Neural cell (in vitro differentiated cells): ENCODE data around the gene PWWP2B. TPM values are rescaled to one million over a fixed set of nuclear protein-coding genes. Genes with fewer than 3 reads are reported as not detected.

Experiments
- H2AFZ ChIP-seq: fragments of 200-600, 300-800 bp; sonication (generic), shearing (Covaris generic); 2 replicates; pipeline ENCODE4 v1.6.0; 2014; ENCODE audit warnings: low read depth, mild to moderate bottlenecking, antibody characterized with exemption, low read length, moderate library complexity
- H3F3A ChIP-seq: fragments of 200-600 bp; shearing (Covaris generic); 2 replicates; pipeline ENCODE4 v1.6.1; 2016; ENCODE audit warnings: mild to moderate bottlenecking, moderate library complexity, mixed read lengths, antibody characterized with exemption, low read length; ENCODE audit not compliant: insufficient read depth, poor library complexity, severe bottlenecking
- H3K27ac ChIP-seq: fragments of 200-600, 300-800 bp; sonication (generic), shearing (Covaris generic); 2 replicates; pipeline ENCODE4 v1.5.1; 2014; ENCODE audit warnings: mild to moderate bottlenecking, low read length, moderate library complexity
- H3K27me3 ChIP-seq: fragments of 300-800, 200-600 bp; sonication (generic), shearing (Covaris generic); 2 replicates; pipeline ENCODE4 v1.6.0; 2014; ENCODE audit warnings: mild to moderate bottlenecking, low read depth, low read length, moderate library complexity; ENCODE audit not compliant: insufficient read depth
- H3K36me3 ChIP-seq: fragments of 300-800, 200-600 bp; sonication (generic), shearing (Covaris generic); 2 replicates; pipeline ENCODE4 v1.5.1; 2014; ENCODE audit warnings: mild to moderate bottlenecking, antibody characterized with exemption, low read length, moderate library complexity; ENCODE audit not compliant: insufficient read depth
- H3K4me2 ChIP-seq: fragments of 300-800, 200-600 bp; sonication (generic), shearing (Covaris generic); 2 replicates; pipeline ENCODE4 v1.6.0; 2014; ENCODE audit warnings: mild to moderate bottlenecking, low read length
- H3K4me3 ChIP-seq: fragments of 300-800, 200-600 bp; sonication (generic), shearing (Covaris generic); 2 replicates; pipeline ENCODE4 v1.5.1; 2014; ENCODE audit warnings: mild to moderate bottlenecking, low read length, moderate library complexity
- H3K79me2 ChIP-seq: fragments of 200-600 bp; shearing (Covaris generic); replicated peaks from 2 replicates; pipeline ENCODE4 v1.6.0; 2014; ENCODE audit warnings: mild to moderate bottlenecking, low read length, moderate library complexity; ENCODE audit not compliant: insufficient read depth
- H3K9ac ChIP-seq: fragments of 300-800, 200-600 bp; sonication (generic), shearing (Covaris generic); 2 replicates; pipeline ENCODE4 v1.6.1; 2016; ENCODE audit warnings: mild to moderate bottlenecking, low read length, mixed read lengths
- H3K9me2 ChIP-seq: fragments of 200-600 bp; shearing (Covaris generic); 2 replicates; pipeline ENCODE4 v1.6.1; 2016; ENCODE audit warnings: mild to moderate bottlenecking, low read length, mixed read lengths; ENCODE audit not compliant: insufficient read depth
- H3K9me3 ChIP-seq: fragments of 200-600, 300-800 bp; sonication (generic), shearing (Covaris generic); 2 replicates; pipeline ENCODE4 v1.6.1; 2016; ENCODE audit warnings: mild to moderate bottlenecking, mixed run types, low read length, moderate library complexity, mixed read lengths
- H4K20me1 ChIP-seq: fragments of 200-600 bp; shearing (Covaris generic); 2 replicates; pipeline ENCODE4 v1.6.1; 2016; ENCODE audit warnings: mild to moderate bottlenecking, mixed run types; ENCODE audit not compliant: insufficient read depth
- CTCF ChIP-seq: fragments of 450-650 bp; IDR thresholded peaks from 2 replicates; pipeline ENCODE4 v1.5.1; 2014; ENCODE audit warnings: antibody characterized with exemption, mild to moderate bottlenecking, moderate library complexity; ENCODE audit not compliant: poor library complexity, severe bottlenecking
- EP300 ChIP-seq: fragments of 450-650 bp; conservative IDR thresholded peaks from 2 replicates; pipeline ENCODE4 v1.6.1; 2014; ENCODE audit warnings: antibody characterized with exemption, mild to moderate bottlenecking, moderate library complexity; ENCODE audit not compliant: poor library complexity, severe bottlenecking
- EZH2 ChIP-seq: fragments of 200-600, 300-800 bp; shearing (Covaris generic), sonication (generic); IDR thresholded peaks from 2 replicates; pipeline ENCODE4 v1.6.1; 2014; ENCODE audit warnings: antibody characterized with exemption, low read length, borderline replicate concordance, mild to moderate bottlenecking; ENCODE audit not compliant: insufficient read depth, poor library complexity, severe bottlenecking
- MXI1 ChIP-seq: fragments of 450-650 bp; conservative IDR thresholded peaks from 2 replicates; pipeline ENCODE4 v1.6.1; 2014; ENCODE audit warnings: antibody characterized with exemption, mild to moderate bottlenecking; ENCODE audit not compliant: poor library complexity, severe bottlenecking
- POLR2AphosphoS5 ChIP-seq: IDR thresholded peaks from 2 replicates; pipeline ENCODE4 v1.6.1; 2012
- RAD21 ChIP-seq: fragments of 450-650 bp; conservative IDR thresholded peaks from 2 replicates; pipeline ENCODE4 v1.6.1; 2014; ENCODE audit warnings: antibody characterized with exemption, mild to moderate bottlenecking, moderate library complexity
- REST ChIP-seq: IDR thresholded peaks from 2 replicates; pipeline ENCODE4 v1.6.1; 2012; ENCODE audit warnings: borderline replicate concordance
- SMC3 ChIP-seq: fragments of 450-650 bp; conservative IDR thresholded peaks from 2 replicates; pipeline ENCODE4 v1.6.1; 2014; ENCODE audit warnings: antibody characterized with exemption, mild to moderate bottlenecking, moderate library complexity; ENCODE audit not compliant: poor library complexity
- TAF1 ChIP-seq: IDR thresholded peaks from 2 replicates; pipeline ENCODE4 v1.6.1; 2012; ENCODE audit warnings: low read depth
- polyA plus RNA-seq: library from polyadenylated mRNA; depleted of rRNA; stranded (reverse); fragments of >200 nt; gene quantifications from 2 replicates; pipeline ENCODE4 v1.2.3, GENCODE V29; 2014

PWWP2B gene
- polyA plus RNA-seq, 1 donor from 2014 or later = 13.0 TPM

GRCh38 chr10:132460071-132460470 lies 63.1 kb downstream of the PWWP2B start:
- no peak for TF ChIP-seq EP300
- no peak for TF ChIP-seq TAF1
- no peak for TF ChIP-seq REST
- no peak for TF ChIP-seq EZH2
- TF ChIP-seq POLR2AphosphoS5 = no peak
- TF ChIP-seq CTCF = no peak
- TF ChIP-seq SMC3 = no peak
- no peak for TF ChIP-seq MXI1
- TF ChIP-seq RAD21 = no peak
- H3K4me2 ChIP-seq = no peak overlapping the region
- H3K36me3 ChIP-seq = no peaks in the 10 kb centered on the region
- H3K4me3 ChIP-seq = no peak overlapping the region
- H3F3A ChIP-seq = no peaks in the 10 kb centered on the region
- no peak overlapping the region for H2AFZ ChIP-seq
- H3K27me3 ChIP-seq = no peaks in the 10 kb centered on the region
- H3K9ac ChIP-seq = no peak overlapping the region
- H3K9me3 ChIP-seq = no peaks in the 10 kb centered on the region
- no peaks in the 10 kb centered on the region for H3K79me2 ChIP-seq
- H3K9me2 ChIP-seq = no peaks in the 10 kb centered on the region
- no peaks in the 10 kb centered on the region for H4K20me1 ChIP-seq
- H3K27ac ChIP-seq = no peak overlapping the region

GRCh38 chr10:132460691-132461090 lies 63.7 kb downstream of the PWWP2B start:
- no peak for TF ChIP-seq CTCF
- TF ChIP-seq MXI1 = no peak
- TF ChIP-seq EZH2 = no peak
- no peak for TF ChIP-seq EP300
- TF ChIP-seq REST = no peak
- TF ChIP-seq RAD21 = no peak
- TF ChIP-seq POLR2AphosphoS5 = no peak
- no peak for TF ChIP-seq SMC3
- TF ChIP-seq TAF1 = no peak
- no peak overlapping the region for H2AFZ ChIP-seq

More at GRCh38 chr10:132460691-132461090, 63.7 kb downstream of the PWWP2B start:
- Histone ChIP-seq H3K27ac (no peak overlapping the region), H3K36me3 (no peaks in the 10 kb centered on the region), H3K9me2 (no peaks in the 10 kb centered on the region), H3F3A (no peaks in the 10 kb centered on the region), H3K9me3 (no peaks in the 10 kb centered on the region), H3K4me3 (no peak overlapping the region), H4K20me1 (no peaks in the 10 kb centered on the region), H3K9ac (no peak overlapping the region), H3K27me3 (no peaks in the 10 kb centered on the region), H3K79me2 (no peaks in the 10 kb centered on the region), H3K4me2 (no peak overlapping the region)
